ENCODE measurements around the gene ITGAD. TPM values are rescaled to one million over a fixed set of nuclear protein-coding genes. Genes with fewer than 3 reads are reported as not detected.

ITGAD gene
- total and polyA plus RNA-seq, 2 of the 13 experiments (the other 11 are each of a cell fraction or from before 2014, with no cell fraction given), result not detected

GRCh38 chr16:31459687-31460581, 66.8 kb downstream of the ITGAD start (continued):
- TF ChIP-seq HNRNPK (IDR thresholded peaks at IDR 0.05; ENCODE audit: low read depth, low read length, poor library complexity, severe bottlenecking) (no peak), NRL (CRISPR knock-in tag; IDR thresholded peaks at IDR 0.05; ENCODE audit: borderline replicate concordance) (no peak), ZNF703 (CRISPR knock-in tag; IDR thresholded peaks at IDR 0.05; ENCODE audit: borderline replicate concordance) (no peak), NCOR1 (IDR thresholded peaks at IDR 0.05; ENCODE audit: borderline replicate concordance, low read length) (peak; percentile 79; the same call in 1 of the 2 replicates), ZFP37 (CRISPR knock-in tag; IDR thresholded peaks at IDR 0.05; ENCODE audit: borderline replicate concordance) (no peak), ZNF468 (CRISPR knock-in tag; IDR thresholded peaks at IDR 0.05) (no peak), SKI (IDR thresholded peaks at IDR 0.05; ENCODE audit: partially characterized antibody) (peak; percentile 73), ZNF709 (CRISPR knock-in tag; IDR thresholded peaks at IDR 0.05) (no peak), TFE3 (CRISPR knock-in tag; IDR thresholded peaks at IDR 0.05) (no peak), PRDM10 (CRISPR knock-in tag; IDR thresholded peaks at IDR 0.05; ENCODE audit: low read depth) (no peak), ZNF343 (CRISPR knock-in tag; IDR thresholded peaks at IDR 0.05) (no peak), ZNF3 (CRISPR knock-in tag; IDR thresholded peaks at IDR 0.05) (no peak; the same call in 1 of the 2 replicates), TRIM22 (IDR thresholded peaks at IDR 0.05) (no peak), HOXA7 (CRISPR knock-in tag; IDR thresholded peaks at IDR 0.05) (no peak), PBX3 (CRISPR knock-in tag; IDR thresholded peaks at IDR 0.05; ENCODE audit: borderline replicate concordance) (no peak), SMARCE1 (IDR thresholded peaks at IDR 0.05; ENCODE audit: borderline replicate concordance) (no peak), TBP (CRISPR knock-in tag; IDR thresholded peaks at IDR 0.05) (0 out of 2 replicates have a peak, but pooled peaks have one; percentile 53), NR1H2 (CRISPR knock-in tag; IDR thresholded peaks at IDR 0.05; ENCODE audit: borderline replicate concordance, low read depth) (no peak)

All from HepG2 (cell line).